HG03342 (cell line): ENCODE results near the gene ZNF501.

Experiments
- ATAC-seq: cut with Tn5 transposase; IDR thresholded peaks from one replicate; pipeline ENCODE4 v1.9.1; 2021; ENCODE audit warnings: mild to moderate bottlenecking, moderate library complexity; ENCODE audit not compliant: unreplicated experiment

ZNF501 gene

GRCh38 chr3:44729384-44729910 lies at the start of gene ZNF501:
TSS of gene ZNF501 (plus strand) at chr3:44729635. CDS start at chr3:44734422, 4,787 bp downstream.
- peak; percentile 94 for ATAC-seq

GRCh38 chr3:44680921-44681455 lies 48.4 kb upstream of the ZNF501 start:
- ATAC-seq = no peak

GRCh38 chr3:44682182-44682896 lies 47.1 kb upstream of the ZNF501 start:
- no peak for ATAC-seq

GRCh38 chr3:44685128-44685800 lies 44.2 kb upstream of the ZNF501 start:
- peak; percentile 62 for ATAC-seq

GRCh38 chr3:44687898-44688297 lies 41.5 kb upstream of the ZNF501 start:
- no peak for ATAC-seq

- ATAC-seq = no peak
These were observed 16.9 kb upstream of the ZNF501 start, which contains the start of gene ZNF502 for GRCh38 chr3:44712455-44713075. TSS of gene ZNF502 (plus strand) at chr3:44712660. CDS start at chr3:44720262, 7,602 bp downstream.

GRCh38 chr3:44721231-44722102 lies 8.0 kb upstream of the ZNF501 start:
- ATAC-seq = no peak

GRCh38 chr3:44722103-44722401 lies 7.4 kb upstream of the ZNF501 start:
- ATAC-seq = no peak

- no peak for ATAC-seq
These were observed 5.3 kb downstream of the ZNF501 start for GRCh38 chr3:44734646-44735168.

GRCh38 chr3:44761101-44761423 lies 31.6 kb downstream of the ZNF501 start:
- ATAC-seq = no peak

- peak; percentile 87 for ATAC-seq
These were observed 32.2 kb downstream of the ZNF501 start, which contains the start of the genes KIAA1143 and KIF15 for GRCh38 chr3:44761424-44762169. TSS of gene KIAA1143 (minus strand) at chr3:44761619. CDS start at chr3:44761602, 17 bp downstream. TSS of gene KIF15 (plus strand) at chr3:44761794. CDS start at chr3:44761866, 72 bp downstream.

- ATAC-seq = peak; percentile 20
These were observed 32.8 kb downstream of the ZNF501 start for GRCh38 chr3:44762170-44762677.

- ATAC-seq = no peak
These were observed 33.3 kb downstream of the ZNF501 start for GRCh38 chr3:44762690-44763089.

GRCh38 chr3:44764248-44764647 lies 34.8 kb downstream of the ZNF501 start:
- no peak for ATAC-seq

GRCh38 chr3:44771424-44772098 lies 42.1 kb downstream of the ZNF501 start:
- no peak for ATAC-seq

- ATAC-seq = no peak
These were observed 42.6 kb downstream of the ZNF501 start for GRCh38 chr3:44772099-44772442.

GRCh38 chr3:44782891-44783290 lies 53.5 kb downstream of the ZNF501 start:
- no peak for ATAC-seq
